K562 (cell line): ENCODE data around the gene NAPB. TPM values are rescaled to one million over a fixed set of nuclear protein-coding genes. Genes with fewer than 3 reads are reported as not detected.

Experiments
- ARID3A ChIP-seq: IDR thresholded peaks from 2 replicates; pipeline ENCODE4 v1.6.1; 2012; ENCODE audit warnings: low read depth, low read length, improper control_type of control experiment, borderline replicate concordance
- BCOR ChIP-seq: fragments of 450-650 bp; IDR thresholded peaks from 2 replicates; pipeline ENCODE4 v1.6.1; 2016
- GTF2A2 ChIP-seq: IDR thresholded peaks from 2 replicates; pipeline ENCODE4 v1.6.1; 2016; ENCODE audit warnings: mild to moderate bottlenecking, missing genetic modification characterization, missing compliant biosample characterization
- HDAC6 ChIP-seq: IDR thresholded peaks from 2 replicates; pipeline ENCODE4 v1.6.1; 2012; ENCODE audit warnings: low read depth, mild to moderate bottlenecking, control low read depth, inconsistent platforms, low read length, moderate library complexity
- HEY1 ChIP-seq: fragments of 250-450 bp; sonication (Bioruptor Pico); IDR thresholded peaks from 2 replicates; pipeline ENCODE4 v1.5.0; 2020; ENCODE audit warnings: mild to moderate bottlenecking, moderate library complexity, borderline replicate concordance
- KLF6 ChIP-seq: fragments of 250-450 bp; sonication (Bioruptor Pico); IDR thresholded peaks from 2 replicates; pipeline ENCODE4 v1.4.0; 2020; ENCODE audit warnings: mild to moderate bottlenecking, moderate library complexity, borderline replicate concordance
- MYC ChIP-seq, 2 experiments: fragments of 250-450 bp in 1 of 2; sonication (Bioruptor Pico) in 1 of 2; IDR thresholded peaks; 2 replicates each; pipeline versions ENCODE4 v1.5.1 to v1.6.1; 2012 to 2021; ENCODE audit warnings: low read depth in 2 of 2, borderline replicate concordance in 1 of 2, improper control_type of control experiment in 1 of 2, low read length in 1 of 2, mild to moderate bottlenecking in 1 of 2, moderate library complexity in 1 of 2
- NFIC ChIP-seq: fragments of 450-650 bp; IDR thresholded peaks from 2 replicates; pipeline ENCODE4 v1.6.1; 2017; ENCODE audit warnings: mild to moderate bottlenecking, inconsistent platforms
- OTX1 ChIP-seq: fragments of 450-650 bp; formaldehyde crosslinking; IDR thresholded peaks from 2 replicates; pipeline ENCODE4 v1.4.0; 2022; ENCODE audit warnings: mild to moderate bottlenecking
- SP1 ChIP-seq: sonication (generic); formaldehyde crosslinking; IDR thresholded peaks from 2 replicates; pipeline ENCODE4 v1.8.1; 2022; ENCODE audit warnings: mild to moderate bottlenecking, missing genetic modification reagents
- SPI1 ChIP-seq: IDR thresholded peaks from 2 replicates; pipeline ENCODE4 v1.6.1; 2011; ENCODE audit warnings: low read depth, low read length, control low read depth, borderline replicate concordance
- TCFL5 ChIP-seq: fragments of 250-450 bp; sonication (Bioruptor Pico); conservative IDR thresholded peaks from 2 replicates; pipeline ENCODE4 v1.6.1; 2021; ENCODE audit warnings: mild to moderate bottlenecking, moderate library complexity, matching md5 sums
- ZBTB8A ChIP-seq: fragments of 450-650 bp; IDR thresholded peaks from 2 replicates; pipeline ENCODE4 v1.6.1; 2018; ENCODE audit warnings: mild to moderate bottlenecking, moderate library complexity; ENCODE audit not compliant: partially characterized antibody
- ZKSCAN8 ChIP-seq: fragments of 200-800 bp; sonication (Bioruptor generic); IDR thresholded peaks from 2 replicates; pipeline ENCODE4 v1.6.1; 2016; ENCODE audit warnings: missing genetic modification characterization, missing compliant biosample characterization
- ZNF23 ChIP-seq: fragments of 250-450 bp; sonication (Bioruptor Pico); IDR thresholded peaks from 2 replicates; pipeline ENCODE4 v1.4.0; 2020; ENCODE audit warnings: mild to moderate bottlenecking
- ZNF280A ChIP-seq: fragments of 450-650 bp; IDR thresholded peaks from 2 replicates; pipeline ENCODE4 v1.6.1; 2018; ENCODE audit warnings: mild to moderate bottlenecking, low read depth; ENCODE audit not compliant: partially characterized antibody
- ZNF778 ChIP-seq: fragments of 450-650 bp; formaldehyde crosslinking; IDR thresholded peaks from 2 replicates; pipeline ENCODE4 v1.4.0; 2020; ENCODE audit warnings: mild to moderate bottlenecking, moderate library complexity
- polyA plus RNA-seq, 8 experiments: library from polyadenylated mRNA; depleted of rRNA in 4 of 8; stranded (reverse) in 5 of 8; unstranded in 3 of 8; fragments of >200 nt; fragmentation: Nextera tagmentation in 2 of 8; fragmentation: Illumina TruSeq in 1 of 8; extraction: Ambion mirVana in 2 of 8; extraction: Trizol in 1 of 8; gene quantifications; 2 replicates each; pipeline versions ENCODE4 v1.2.1 to v1.2.3, GENCODE V29; 2011 to 2014; ENCODE audit warnings: inconsistent platforms in 1 of 8, missing spikeins in 1 of 8
- total RNA-seq, 7 experiments: library from RNA; depleted of rRNA in 6 of 7; stranded (reverse); fragments of >200 nt in 6 of 7; fragmentation: Illumina TruSeq in 2 of 7; extraction: Trizol in 2 of 7; gene quantifications; 2 replicates each; pipeline versions ENCODE4 v1.2.1 to v1.2.3, GENCODE V29; 2011 to 2021; ENCODE audit warnings: low replicate concordance in 1 of 7
- TF ChIP-seq, protein P1 (sequence below): sonication (generic); formaldehyde crosslinking; IDR thresholded peaks from 2 replicates; pipeline ENCODE4 v1.8.0; 2022; ENCODE audit warnings: missing genetic modification reagents, mild to moderate bottlenecking, borderline replicate concordance
- TF ChIP-seq, protein P2 (sequence below): fragments of 250-450 bp; sonication (Bioruptor Pico); IDR thresholded peaks from 2 replicates; pipeline ENCODE4 v1.5.1; 2021; ENCODE audit warnings: mild to moderate bottlenecking

Gene NAPB
- total and polyA plus RNA-seq, 9 of the 15 experiments (the other 6 are each of a cell fraction or from before 2014, with no cell fraction given), result 1.4 to 7.7 (median 5.2) TPM

GRCh38 chr20:23420943-23421931, at the start of gene NAPB (continued):
- no peak for TF ChIP-seq ZNF778 (CRISPR knock-in tag)
- no peak for TF ChIP-seq SPI1
- no peak for TF ChIP-seq ARID3A
- TF ChIP-seq, protein P1, sequence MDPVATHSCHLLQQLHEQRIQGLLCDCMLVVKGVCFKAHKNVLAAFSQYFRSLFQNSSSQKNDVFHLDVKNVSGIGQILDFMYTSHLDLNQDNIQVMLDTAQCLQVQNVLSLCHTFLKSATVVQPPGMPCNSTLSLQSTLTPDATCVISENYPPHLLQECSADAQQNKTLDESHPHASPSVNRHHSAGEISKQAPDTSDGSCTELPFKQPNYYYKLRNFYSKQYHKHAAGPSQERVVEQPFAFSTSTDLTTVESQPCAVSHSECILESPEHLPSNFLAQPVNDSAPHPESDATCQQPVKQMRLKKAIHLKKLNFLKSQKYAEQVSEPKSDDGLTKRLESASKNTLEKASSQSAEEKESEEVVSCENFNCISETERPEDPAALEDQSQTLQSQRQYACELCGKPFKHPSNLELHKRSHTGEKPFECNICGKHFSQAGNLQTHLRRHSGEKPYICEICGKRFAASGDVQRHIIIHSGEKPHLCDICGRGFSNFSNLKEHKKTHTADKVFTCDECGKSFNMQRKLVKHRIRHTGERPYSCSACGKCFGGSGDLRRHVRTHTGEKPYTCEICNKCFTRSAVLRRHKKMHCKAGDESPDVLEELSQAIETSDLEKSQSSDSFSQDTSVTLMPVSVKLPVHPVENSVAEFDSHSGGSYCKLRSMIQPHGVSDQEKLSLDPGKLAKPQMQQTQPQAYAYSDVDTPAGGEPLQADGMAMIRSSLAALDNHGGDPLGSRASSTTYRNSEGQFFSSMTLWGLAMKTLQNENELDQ, result no peak
- TF ChIP-seq ZBTB8A, result no peak
- no peak for TF ChIP-seq ZNF23 (CRISPR knock-in tag)
- TF ChIP-seq OTX1 (CRISPR knock-in tag), result no peak
- TF ChIP-seq GTF2A2 (tag), result no peak
- TF ChIP-seq HDAC6, result no peak
- no peak for TF ChIP-seq BCOR
- no peak for TF ChIP-seq SP1 (CRISPR knock-in tag)
- TF ChIP-seq, protein P2, sequence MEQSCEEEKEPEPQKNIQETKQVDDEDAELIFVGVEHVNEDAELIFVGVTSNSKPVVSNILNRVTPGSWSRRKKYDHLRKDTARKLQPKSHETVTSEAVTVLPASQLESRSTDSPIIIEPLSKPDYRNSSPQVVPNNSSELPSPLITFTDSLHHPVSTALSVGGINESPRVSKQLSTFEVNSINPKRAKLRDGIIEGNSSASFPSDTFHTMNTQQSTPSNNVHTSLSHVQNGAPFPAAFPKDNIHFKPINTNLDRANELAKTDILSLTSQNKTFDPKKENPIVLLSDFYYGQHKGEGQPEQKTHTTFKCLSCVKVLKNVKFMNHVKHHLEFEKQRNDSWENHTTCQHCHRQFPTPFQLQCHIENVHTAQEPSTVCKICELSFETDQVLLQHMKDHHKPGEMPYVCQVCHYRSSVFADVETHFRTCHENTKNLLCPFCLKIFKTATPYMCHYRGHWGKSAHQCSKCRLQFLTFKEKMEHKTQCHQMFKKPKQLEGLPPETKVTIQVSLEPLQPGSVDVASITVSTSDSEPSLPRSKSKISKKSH (CRISPR knock-in tag), result no peak
- peak; percentile 38; the same call in 1 of the 2 replicates for TF ChIP-seq NFIC
- no peak for TF ChIP-seq ZNF280A
- no peak for TF ChIP-seq TCFL5
- TF ChIP-seq ZKSCAN8 (CRISPR knock-in tag), result no peak
- TF ChIP-seq KLF6 (CRISPR knock-in tag), result no peak
- no peak for TF ChIP-seq HEY1 (CRISPR knock-in tag)
- TF ChIP-seq MYC (IDR thresholded peaks at IDR 0.05; ENCODE audit: low read depth, low read length), result no peak
- 0 out of 2 replicates have a peak, but pooled peaks have one; percentile 31 for TF ChIP-seq MYC (CRISPR knock-in tag; IDR thresholded peaks at IDR 0.05; ENCODE audit: borderline replicate concordance, low read depth)
